Medulla oblongata (tissue), 1 donor: ENCODE measurements around the gene AFAP1L2.

ENCODE experiments used
- DNase-seq: peaks from one replicate; pipeline ENCODE4 v3.0.0-alpha.2; 2015; ENCODE audit errors: extremely low spot score

The AFAP1L2 gene, protein sequence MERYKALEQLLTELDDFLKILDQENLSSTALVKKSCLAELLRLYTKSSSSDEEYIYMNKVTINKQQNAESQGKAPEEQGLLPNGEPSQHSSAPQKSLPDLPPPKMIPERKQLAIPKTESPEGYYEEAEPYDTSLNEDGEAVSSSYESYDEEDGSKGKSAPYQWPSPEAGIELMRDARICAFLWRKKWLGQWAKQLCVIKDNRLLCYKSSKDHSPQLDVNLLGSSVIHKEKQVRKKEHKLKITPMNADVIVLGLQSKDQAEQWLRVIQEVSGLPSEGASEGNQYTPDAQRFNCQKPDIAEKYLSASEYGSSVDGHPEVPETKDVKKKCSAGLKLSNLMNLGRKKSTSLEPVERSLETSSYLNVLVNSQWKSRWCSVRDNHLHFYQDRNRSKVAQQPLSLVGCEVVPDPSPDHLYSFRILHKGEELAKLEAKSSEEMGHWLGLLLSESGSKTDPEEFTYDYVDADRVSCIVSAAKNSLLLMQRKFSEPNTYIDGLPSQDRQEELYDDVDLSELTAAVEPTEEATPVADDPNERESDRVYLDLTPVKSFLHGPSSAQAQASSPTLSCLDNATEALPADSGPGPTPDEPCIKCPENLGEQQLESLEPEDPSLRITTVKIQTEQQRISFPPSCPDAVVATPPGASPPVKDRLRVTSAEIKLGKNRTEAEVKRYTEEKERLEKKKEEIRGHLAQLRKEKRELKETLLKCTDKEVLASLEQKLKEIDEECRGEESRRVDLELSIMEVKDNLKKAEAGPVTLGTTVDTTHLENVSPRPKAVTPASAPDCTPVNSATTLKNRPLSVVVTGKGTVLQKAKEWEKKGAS

DNA sequence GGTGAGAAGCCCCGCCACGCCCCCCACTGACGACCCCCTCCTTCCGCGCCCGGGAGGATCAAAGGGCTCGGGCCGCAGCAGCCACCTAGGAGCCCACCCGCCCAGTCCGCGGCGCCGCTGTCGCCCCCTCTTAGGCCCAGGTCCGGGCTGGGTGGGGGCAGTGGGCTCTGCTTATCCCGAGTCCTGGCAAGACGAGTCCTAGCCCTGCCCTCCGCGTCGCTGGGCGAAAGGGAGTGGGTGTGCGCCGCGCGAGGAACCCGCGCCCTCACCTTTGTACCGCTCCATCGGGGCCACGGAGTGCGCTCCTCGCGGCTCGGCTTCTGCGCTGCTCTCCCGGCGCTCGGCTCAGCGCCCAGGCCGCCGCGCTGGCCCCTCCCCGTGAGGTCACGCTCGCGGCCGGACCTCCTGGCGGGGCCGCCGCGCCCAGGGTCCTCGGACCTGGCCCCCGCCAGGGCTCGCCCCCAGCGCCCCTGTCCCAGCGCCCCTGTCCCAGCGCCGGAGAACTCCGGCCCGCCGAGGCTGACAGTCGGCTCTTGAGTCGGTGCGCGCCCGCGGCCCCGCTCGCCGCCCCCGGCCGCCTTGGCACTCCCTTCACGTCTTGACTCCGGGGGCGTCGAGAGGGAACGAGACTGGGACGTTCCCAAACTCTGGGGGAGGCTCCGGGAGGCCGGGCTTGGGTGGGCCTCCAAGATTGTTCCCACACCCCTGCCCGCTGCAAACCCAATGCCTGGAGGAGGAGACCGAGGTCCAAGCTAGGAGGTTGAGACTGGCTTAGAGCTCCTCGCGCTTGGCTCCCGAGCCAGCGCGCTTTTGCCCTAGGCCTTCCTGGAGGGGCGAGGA, at the start of gene AFAP1L2:
Gene AFAP1L2, minus strand, starts transcription at position 332 of the 840 bp plus-strand sequence. Its CDS starts 47 bp downstream, at position 285.
- no peak for DNase-seq

DNA sequence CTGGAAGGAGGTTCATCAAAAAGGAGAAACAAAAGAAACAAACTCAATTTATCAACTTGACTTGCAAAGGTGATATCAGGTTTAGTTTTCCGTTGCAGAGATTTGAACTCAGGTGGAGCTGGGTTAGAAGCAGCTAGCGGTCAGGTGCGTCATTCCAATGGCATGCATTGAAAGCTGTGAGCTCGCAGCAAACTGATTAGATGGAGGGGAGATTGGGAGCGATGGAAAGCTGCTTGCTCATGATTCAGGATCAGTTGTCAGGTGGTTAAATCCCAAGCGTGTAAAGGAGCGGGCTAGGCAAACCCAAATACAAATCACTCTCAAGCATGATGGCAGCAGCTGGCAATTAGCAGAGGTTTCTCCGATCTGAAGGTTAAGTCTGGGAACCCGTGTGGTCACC, 49.3 kb upstream of the AFAP1L2 start:
- DNase-seq, result no peak

DNA sequence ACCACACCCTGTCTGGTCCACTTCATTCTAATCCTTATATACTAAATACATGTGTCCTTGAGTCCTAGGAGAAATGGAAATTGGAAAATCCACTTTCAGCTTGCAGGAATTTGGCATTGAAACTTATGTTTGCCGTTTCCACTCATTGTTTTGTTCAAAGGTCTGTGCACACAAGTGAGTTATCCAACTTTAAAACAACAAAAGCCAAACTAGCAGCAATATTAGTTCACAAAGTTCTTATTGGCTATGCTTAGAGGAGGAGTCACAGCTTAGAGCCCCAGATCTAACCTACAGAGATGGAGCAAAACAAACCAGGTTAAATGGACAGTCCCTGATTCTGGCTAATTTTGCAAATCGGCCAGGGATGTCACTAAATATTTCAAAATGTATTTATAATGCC, 44.6 kb upstream of the AFAP1L2 start:
- DNase-seq, result no peak

DNA sequence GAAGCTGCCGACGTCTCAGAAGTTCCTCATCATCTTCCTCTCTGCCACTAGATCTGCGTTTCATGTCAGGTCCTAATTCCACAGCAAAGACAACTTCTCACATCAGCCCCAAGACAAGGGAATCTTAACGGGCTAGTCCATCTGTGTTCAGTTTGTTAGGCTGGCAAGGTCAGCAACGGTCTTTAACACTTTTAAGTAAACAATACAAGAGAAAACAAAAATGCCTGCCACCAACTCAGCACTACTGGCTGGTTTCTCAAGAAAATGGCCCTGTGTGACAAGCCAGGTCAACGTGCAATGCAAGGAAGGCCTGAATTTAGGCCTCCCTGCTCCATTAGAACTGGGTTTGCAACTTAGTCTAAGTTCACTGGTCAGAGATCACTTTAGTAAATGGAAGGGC, 41.0 kb upstream of the AFAP1L2 start:
- DNase-seq, result no peak

DNA sequence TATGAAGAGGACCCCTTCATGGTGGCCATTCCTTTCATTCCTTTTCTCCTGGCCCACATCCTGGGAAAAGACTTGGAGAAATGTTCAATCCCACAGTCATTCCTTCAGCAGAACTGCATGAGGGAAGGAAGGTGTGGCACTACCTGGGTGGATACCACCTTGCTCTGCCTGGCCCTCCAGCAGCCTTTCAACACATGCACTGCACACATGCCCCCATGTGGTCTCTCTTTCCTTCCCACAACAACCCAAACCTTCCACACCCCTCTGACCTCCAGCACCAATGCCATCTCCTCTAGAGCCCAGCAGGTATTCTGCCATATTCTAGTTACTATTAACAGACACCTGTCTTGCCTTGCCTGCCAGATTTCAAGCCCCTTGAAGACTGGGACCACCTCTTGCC, 40.5 kb upstream of the AFAP1L2 start:
- no peak for DNase-seq

DNA sequence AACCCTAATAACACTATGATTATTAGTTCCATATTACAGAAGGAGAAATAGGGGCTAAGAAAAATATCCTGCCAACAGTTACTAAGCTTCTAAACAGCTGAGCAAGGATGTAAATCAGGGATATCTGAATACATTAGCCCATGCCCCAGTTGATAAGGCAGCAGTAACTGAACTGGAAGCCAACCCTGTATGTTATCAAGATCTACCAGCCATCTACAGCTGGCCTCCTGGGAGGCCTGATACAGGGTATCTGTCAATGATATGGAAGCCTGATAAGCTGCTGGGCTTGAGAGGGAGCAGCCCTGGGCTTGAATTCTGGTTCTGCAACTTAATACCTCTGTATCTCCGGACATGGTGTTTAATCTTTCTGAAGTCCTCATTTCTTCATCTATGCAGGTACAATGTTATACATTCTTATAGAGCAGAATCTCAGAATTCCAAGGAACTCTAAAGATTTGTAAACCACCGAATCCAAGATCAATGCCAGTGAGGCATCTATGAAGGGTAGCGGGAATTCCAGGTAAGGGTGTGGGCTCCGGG, 37.9 kb upstream of the AFAP1L2 start:
- no peak for DNase-seq

DNA sequence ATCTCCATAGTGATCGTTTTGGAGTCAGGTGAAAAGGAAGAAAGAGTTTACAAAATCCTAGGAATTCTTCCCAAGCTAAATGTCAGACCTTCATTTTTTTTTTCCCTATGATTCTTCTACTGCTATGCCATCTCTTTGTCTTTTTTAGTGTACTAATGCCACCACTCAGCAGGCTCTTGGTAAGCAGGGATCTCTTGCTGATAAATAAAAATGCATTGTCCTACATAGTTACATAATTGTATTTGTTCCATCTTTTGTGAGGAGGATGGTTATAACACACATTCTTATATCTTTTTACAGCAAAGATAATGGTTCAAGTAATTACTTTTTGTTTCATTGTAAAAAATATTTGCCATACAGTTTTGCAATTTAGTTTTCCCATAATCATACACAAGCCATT, 36.8 kb upstream of the AFAP1L2 start:
- no peak for DNase-seq

DNA sequence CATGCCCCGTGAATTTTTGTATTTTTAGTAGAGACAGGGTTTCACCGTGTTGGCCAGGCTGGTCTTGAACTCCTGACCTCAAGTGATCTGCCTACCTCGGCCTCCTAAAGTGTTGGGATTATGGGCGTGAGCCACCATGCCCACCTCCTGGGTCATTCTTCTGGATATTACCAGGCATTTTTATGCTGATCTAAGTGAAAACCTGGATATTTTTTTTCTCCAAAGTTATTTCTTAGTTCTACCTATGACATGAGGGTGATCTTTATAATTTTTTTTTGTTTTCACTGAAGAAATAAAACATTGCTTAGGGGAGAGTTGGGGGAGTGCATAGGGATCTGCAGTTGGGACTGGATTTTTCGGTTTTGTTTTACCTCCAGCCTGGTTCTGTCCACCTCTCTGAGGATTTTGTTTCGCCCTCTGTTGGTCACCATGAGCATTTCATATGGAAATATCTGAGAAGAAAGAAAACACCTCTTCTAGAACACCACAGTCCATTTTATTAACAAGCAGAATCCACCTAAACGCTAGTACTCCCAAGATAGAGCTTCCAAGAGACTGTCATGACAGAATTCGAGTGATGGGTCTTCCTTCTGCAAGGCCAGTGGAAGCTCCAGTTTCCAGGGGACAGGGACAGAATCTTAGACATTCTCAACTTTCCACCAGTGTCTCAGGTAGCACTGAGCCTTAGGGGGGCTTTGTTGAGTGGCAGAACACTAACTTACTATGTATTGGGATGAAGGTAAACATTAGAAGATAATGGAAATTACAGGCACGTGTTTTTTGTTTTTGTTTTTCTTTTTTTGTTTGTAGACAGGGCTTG, 33.4 kb upstream of the AFAP1L2 start:
- DNase-seq, result no peak

DNA sequence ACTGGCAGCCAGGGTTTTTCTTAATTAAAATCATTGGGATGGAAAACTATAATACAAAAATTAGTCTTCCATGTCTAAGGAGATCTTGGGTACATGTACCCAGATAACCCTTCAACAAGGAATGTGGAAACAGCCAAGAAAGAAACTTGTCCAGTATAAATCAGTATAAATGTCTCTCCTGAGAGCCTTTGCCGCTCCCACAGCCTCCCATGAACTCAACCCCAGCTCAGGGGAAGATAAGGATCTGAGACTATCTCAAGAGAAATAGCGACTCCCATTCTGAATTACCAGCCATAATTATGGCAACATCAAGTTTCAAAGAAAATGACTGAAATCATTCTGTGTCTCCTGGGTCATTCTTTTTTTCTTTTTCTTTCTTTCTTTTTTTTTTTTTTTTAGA, 32.6 kb upstream of the AFAP1L2 start:
- DNase-seq, result no peak

DNA sequence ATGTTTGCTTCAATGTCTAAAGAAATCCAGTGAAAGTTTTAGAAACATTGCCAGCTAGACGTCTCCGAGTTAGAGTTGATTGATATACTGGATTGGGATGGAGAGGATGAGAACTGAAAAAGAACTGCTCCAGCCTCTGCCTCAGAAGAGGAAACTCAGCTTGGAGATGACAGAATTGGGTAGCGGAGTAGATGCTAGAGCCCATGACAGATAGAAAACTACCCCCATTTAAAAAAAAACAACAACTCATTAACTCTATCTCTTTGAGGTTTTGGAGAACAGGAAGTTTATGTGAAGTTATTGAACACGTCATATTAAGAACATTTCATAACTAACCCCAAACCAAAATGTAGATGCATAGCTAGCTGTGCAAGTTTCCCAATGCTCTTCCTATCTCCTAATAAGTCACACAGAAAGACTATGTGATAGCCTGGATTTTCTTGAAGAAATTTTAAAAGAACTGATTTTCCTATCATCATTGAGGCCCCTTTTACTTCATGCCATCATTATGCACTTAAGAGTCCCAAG, 28.3 kb upstream of the AFAP1L2 start:
- DNase-seq, result no peak

DNA sequence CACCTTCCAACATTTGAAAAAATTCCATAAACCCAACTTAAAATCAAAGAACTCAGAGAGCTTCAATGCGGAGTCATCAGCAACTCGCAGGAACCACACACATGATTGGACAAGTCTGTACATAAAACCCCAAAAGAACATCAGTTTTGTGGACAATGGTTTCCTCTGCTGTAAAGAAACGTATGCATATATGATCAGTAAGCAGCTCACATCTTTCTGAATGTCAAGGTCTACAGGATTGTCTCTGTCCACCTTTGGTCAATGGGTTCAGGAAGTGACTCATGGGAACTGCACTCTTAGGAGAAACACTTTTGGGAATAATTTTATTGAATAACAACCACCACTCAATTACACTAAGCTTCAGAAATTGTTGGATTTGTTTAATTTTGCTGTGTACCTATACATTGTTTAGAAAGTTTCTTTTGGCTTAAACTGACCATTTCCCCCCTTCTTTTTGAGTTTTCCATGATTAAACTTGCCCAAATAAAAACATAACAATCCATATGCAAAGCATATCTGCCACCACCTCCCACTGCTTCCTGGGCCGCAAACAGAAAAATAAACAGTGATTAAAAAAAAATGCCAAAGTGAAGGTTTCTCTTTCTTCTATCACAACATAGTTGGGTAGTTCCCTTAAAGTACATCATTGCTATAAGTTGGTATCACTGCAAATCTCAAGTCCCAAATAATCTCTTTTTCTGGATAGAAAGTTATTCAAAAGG, 27.3 kb upstream of the AFAP1L2 start:
- DNase-seq, result no peak

DNA sequence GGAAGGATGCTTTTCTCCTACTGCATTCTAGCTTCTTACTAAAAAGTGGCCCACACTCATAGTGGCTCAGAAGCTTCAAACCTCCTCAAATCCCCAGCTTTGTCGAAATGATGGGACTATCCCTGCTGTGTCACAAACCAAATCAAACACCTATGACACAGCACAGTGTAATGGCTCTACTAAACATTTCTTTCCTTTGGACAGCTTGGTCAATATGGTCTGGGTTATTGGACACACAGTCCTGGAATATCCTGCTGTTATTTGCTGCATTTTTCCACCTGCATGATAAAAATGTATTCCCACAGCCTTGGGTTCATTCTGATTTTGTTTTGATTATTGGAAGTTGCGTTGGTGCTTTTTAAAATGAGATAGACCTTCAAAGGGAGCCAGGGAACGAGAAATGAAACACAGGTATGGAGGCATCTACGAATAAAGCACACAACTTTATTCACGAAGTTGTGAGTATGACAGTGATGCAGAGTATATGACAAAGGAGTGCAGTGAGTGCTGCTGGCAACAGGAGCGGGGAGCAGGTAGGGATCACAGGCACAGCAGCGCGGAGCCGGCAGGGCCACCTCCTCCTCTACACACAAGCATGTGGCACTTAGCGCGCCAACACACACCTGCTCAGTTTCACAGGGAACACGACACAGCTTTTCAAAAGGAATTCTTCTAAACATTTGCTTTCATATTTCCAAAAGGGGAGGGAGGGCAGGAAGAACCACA, 26.5 kb upstream of the AFAP1L2 start:
- no peak for DNase-seq

DNA sequence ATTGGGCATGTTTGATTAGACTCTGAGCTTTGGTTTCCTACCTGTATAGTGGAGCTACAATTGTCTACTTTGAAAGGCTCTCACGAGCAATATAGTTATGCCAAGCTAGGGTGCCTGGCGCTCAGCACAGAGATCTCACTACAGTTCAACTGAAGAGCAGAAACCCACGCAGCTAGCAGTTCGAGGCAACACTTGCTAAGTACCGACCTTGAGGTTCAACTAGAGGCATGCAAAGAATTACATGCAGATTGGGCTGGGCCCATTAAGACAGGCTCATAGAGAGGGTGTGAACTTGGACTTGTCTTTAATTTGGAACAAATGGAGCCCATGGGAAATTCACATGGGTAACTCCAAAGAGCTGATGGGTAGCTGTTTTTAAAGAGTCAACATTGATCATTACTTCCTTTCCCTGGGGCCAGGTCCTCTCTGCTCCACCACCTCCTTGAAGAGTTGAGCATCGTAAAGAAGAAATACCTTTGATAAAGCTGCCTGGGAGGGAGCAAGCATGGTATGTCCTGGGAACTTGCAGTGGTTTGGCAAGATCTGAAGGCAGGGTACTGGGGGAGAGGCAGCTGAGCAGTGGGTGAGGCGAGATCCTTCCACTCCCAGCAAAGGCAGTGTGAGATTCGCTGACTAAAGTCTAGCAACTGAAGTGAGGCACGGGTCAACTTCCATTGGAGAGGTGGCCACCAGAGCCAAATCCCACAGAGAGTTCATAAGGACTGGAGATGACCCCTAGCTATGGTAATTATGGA, 25.5 kb upstream of the AFAP1L2 start:
- DNase-seq, result no peak

DNA sequence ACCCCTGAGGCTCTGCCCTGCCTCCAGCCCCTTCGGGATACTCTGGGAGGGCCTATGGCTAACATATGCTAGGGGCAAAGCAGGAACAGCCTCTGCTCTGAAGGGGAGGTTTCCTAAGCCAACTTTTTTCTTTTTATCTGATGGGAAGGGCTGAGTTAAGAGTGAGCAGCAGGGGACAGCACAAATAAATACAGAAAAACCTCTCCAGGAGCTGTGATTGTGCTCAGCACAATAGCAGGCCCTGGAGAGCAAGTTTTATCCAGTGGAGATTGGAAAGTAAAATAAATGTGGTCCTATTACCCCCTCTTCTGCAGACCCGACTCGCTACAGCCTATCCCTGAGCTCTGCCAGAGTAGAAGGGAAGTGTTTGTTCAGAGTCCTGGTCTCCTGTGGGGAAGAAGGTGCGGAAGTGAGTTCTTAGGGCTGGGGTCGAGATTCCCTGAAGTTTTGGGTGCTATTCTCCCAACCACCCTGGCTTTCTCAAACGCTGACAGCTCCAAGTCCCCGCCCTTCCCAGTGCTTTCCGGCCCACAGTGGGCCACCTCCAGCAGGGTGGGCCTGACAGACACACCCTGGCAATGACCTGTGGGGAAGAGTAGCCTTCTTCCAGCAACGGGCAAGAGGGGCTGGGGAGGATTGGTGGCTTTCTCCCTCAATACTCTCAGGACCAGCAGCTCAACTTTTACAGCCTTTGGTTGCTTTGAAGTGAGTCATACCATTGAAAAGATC, 23.0 kb upstream of the AFAP1L2 start:
- no peak for DNase-seq

DNA sequence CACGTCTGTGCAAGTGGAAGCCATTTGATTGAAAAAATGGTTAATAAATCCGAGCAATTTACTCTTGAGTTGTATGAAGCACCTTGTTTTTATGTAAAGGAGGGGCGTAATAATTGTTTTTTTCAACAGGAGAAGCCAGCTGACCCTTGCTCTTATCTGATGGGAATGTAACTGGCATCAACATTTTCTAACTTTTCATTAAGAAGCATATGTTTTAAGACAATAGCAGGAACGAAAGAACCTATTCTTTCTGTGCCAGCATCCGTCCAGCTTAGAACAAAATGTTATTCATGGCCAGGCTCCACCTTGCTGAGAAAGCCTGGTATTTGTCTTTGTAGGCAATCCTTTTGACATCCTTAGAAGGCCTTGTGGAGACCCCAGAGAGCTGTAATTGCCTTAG, 22.2 kb upstream of the AFAP1L2 start:
- DNase-seq, result no peak

DNA sequence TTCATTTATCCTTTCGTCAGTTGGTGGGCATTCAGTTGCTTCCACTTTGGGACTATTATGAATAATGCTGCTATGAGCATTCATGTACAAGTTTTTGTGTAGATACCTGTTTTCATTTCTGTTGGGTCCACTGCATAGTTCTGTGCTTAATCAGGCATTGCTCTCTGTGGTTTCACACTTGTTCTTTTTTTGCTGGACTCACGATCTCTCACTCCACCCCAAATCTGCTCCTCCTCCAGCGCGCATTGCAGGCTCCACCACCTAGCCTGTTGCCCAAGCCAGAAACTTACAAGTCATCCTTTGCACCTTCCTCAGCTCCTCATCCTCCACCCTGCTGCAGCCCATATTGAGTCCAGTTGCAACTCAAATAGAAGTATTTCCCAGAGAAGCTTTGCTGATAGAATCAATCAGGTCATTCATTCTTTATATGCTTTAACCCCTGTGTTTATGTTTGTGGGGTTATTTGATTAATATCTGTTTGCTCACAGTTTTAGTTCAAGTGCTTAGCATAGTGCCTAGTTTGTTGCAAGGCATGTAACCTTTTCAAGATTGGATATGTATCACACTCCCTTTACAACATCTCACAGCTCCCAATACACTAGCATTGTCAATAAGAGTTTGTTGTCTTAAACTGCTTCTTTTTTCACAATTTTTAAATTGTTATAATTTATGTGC, 16.6 kb upstream of the AFAP1L2 start:
- no peak for DNase-seq

DNA sequence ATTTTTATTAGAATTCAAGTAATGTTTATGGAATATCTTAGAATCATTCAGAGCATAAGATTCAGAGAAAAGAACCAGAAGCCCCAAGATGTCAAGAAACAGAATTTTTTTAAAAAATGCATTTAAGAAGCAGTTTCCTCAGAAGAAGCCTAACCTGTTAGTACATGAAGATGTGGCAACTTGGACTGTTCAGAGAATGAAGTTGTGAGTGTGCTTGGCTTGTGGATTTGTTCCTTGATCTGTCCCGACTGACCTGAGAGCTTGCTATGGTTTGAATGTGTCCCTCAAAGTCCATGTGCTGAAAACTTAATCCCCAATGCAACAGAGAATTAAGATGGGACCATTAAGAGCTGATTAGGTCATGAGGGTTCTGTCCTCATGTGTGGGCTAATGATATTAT, 13.8 kb upstream of the AFAP1L2 start:
- DNase-seq, result no peak
